Stimulated activated CD8-positive, alpha-beta memory T cell treated with anti-CD3 and anti-CD28 coated beads, Interleukin-12 subunit alpha, Interleukin-12 subunit beta, amount 100 ng/mL, for 24 hours (primary cell): ENCODE results near the gene MAT2A.
A peak's percentile ranks its signal among the peaks of the same experiment; 100 is the strongest.

Experiments
- DNase-seq: peaks from one replicate; pipeline ENCODE4 v3.0.0-alpha.2; 2020; ENCODE audit errors: extremely low read depth

MAT2A gene

DNA sequence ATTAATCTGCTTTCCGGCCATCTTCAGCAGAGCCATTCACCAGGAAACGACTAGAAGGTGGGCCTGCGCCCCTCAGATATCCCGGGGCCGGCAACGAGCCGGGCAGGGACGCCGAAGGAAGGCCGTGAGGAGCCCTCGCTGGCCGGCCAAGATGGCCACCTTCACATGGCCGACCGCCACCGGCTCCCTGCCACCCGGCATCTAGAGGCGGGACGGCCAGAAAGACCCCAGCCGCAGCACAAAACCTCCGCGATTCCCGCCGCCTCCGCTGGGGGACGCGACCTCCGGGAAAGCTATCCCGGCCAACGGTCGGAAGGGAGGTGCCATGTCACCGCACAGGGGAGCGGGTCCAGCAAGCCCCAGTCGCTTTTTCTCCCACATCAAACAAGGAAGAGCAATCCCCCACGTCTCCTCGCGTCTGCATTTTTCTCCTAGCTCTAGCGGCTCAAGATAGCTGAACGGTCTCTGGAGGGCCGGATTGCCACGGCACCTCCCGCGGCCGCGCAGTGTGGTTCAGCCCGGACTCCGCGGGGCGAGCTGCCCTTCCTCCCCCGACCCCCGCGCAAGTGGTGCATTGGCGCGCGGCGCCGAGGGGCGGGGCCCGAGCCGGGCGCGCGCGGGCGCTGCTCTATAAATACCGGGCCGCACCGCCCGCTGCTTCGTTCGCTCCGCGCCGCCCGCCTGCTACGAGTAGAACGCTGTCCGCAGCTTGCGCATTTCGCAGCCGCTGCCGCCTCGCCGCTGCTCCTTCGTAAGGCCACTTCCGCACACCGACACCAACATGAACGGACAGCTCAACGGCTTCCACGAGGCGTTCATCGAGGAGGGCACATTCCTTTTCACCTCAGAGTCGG lies at the start of gene MAT2A:
TSS of gene MAT2A (plus strand) at position 662 of the 854 bp plus-strand sequence. CDS start at position 782, 120 bp downstream.
- peak; percentile 73 for DNase-seq

DNA sequence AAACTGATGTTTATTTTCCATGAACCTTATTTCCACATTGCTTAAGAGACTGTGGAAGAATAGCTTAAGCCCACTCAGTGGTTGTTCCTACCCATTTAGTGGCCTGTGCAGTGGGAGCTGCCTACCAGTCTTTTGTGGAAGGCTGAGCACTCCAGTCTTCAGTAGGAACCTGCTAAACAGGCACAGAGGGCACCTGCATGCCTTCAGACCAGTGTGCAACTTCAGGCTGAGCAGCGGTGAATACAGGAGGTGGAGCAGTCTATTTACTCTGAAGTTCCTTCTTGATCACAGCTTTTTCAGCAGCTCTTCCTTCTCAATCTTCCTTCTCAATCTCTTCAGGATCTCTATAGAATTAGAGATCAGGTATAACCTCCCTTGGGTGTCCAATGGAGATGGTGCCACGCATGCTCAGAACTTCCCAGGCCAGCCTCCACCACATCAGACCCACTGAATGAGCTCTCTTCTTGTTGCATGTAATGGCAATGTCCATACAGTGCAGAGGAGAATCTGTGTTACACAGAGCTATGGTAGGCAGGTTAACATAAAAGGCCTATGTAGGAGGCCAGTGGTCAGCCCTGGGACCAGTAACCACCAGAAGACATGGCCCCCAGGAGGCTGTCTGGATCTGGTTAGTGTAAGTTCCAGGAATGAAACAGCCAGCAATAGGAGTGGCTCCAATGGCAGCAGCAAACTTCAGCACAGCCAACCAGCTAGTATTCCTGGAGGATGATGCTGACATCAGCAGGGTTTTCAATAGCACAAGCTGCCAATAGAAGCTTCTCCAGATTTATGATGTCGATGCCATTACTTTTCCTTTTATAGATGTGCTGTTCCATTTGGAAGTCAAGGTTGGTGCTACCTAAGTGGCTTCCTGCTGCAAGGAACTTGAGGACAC lies 47.9 kb upstream of the MAT2A start:
- DNase-seq = no peak

DNA sequence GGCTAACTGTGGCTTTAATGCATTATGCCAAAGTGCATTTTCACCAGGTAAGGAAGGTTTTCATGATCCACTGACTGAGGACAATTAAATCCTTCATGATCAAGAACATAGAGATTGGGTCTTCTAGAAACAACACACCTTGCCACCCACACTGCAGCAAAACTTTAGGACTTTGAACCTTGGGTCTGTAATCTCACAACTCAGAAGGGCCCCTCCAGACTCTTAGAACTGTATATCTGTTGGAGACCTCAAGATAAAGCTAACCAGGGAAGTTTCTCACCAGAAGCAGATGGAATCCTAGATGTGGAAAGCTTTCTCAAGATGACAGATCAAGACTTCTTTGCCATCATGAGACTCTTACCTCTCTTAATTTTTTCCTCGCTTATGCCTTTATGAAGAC lies 42.5 kb upstream of the MAT2A start:
- DNase-seq = no peak

DNA sequence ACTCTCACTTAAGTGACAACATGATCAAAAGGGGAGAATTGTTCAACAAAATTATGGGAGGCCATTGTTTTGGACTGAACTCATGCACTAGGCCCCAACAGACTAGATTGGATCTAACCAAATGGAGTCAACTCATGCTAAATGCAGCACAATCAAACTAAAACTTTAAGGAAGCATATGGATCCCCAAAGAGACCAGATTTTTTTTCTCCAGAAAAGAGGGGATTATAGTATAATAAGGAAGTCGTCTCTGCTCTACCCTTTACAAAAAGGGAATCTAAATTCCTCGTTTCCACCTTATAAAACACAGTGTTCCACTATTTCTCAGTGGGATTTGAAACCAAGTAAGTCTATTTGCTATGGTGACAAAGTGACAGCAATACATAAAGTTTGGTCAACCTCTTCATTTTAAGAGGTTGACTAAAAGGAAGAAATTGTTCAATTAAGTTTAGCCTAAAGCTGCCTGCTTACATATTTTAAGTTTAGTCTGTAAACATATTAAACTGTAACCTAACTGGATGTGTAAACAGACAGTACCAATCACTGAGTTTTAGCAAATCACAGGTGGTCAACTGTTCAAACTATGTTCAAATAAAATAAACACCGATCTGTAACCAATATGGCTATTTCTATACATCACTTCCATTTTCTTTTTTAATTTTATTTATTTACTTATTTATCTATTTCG lies 40.9 kb upstream of the MAT2A start:
- no peak for DNase-seq

DNA sequence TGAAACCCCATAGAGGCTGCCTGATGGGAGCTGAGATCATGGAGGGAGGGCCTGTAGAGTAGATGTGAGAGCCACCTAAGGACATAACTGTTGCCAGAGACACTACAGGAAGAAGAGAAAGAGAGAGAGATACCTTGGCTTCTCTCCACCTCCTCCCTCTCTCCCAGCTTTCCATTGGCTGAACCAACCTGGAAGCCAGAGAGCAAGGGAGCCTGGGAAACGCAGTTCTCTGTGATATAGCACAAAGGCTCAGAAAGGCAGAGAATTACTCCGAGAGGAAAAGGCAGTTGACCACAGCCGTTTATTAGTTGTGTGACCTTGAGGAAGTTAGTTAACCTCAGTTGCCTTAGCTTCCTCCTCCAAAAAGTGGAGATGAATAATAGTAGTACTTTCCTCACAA lies 37.7 kb upstream of the MAT2A start:
- DNase-seq = no peak

DNA sequence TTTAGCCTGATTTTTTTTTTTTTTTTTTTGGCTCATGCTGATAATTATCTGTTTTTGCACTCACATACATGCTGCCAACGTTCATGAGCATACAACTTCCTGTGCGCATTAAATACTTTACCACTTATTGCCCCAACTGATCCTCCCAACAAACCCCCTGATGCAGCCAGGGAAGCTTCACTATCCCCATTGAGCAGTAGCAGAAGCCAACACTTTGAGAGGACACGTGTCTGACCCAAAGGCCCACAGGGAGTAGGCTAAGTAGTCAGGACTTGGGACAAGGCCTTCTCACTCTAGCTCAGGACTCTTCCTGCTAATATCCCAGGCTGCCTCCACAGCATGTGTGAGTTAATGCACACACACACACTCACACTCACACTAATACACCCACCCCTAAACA lies 36.2 kb upstream of the MAT2A start:
- DNase-seq = no peak

DNA sequence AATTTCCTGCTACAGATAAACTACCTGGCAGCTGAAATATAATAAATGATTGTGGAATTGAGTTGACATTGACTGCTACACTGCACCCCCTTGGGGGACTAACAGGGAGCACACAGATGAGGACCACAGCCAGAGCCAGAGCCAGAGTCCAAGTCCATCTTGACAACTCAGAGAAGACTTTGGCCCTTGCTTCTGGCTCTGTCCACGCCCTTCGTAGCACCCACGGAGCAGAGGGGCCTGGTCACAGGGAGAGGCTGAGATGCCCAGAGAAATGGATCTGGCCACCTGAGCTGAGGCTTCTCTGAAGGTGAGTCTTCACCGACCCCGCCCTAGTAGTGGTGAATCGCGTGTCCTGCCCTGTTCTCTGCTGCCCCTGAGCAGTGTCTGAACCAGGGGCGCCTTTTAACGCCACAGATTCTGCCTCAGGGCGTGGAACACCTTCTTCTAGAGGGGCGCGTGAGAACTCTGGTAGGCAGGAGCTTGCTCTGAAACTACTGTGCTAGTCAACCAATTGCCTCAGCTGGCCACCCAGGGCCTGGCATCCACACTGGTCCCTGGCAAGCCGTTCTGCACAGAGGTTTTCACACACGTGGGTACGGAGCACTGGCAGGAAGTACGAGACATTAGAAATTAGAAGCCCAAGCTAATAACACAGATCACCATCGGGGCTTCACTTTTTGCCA lies 35.7 kb upstream of the MAT2A start:
- DNase-seq = no peak

DNA sequence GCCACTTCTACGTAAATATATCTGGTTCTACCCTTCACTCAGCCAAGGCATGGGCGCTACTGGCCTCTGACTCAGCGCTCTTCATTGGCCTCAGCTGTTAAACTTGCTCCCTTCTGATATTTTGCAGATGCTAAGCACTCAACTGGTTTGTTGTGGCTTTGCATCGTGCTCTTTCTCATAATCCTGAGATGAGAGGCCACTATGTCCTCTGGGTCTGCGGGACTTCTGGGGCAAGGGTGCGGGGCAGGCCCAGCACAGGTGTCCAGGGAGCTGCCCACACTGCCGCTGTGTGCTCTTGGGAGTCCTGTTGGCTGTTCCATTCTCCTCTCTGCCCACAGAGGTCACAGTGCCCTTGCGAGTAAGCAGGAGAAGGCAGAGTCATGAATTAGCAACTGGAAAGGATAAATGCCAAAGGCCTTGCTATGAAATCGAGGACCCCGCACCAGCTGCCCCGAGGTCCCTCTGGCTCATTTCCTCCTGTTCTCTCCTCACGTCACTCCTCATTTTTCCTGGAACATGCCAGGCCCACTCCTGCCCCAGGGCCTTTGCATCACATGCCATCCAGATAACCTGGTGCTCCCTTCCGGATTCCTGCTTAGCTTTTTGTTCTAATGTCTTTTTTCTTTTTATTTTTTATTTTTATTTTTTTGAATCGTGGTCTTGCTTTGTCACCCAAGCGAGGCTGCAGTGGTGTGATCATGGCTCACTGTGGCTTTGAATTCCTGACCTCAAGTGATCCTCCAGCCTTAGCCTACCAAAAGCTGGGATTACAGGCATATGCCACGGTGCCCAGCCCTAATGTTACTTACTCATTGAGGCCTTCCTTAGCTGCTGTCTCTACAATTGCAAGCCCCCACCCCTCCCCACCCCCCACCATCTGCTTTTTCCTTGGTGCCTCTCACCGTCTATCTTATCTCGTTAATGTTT lies 34.9 kb upstream of the MAT2A start:
- DNase-seq = no peak

DNA sequence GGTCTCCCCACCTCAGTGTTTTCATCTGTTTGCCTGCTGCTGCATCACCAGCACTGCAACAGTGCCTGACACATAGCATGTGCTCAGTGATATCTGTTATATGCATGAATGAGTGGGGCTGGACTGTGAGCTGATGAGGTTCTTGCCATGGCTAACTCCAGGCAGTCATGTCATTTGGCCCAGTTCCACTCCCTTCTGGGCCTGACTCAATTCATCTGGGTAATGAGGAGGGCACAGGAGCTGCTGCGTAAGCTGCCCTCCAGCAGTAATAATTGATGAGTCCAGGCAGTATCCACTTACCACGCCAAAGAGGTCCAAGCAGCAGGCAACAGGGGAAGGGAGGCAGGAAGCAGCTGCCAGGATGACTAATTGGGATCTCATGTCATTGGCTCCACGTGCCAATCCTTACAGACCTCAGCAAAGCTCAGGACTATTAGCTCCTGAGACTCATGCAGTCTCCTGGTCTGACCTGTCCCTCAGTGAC lies 34.1 kb upstream of the MAT2A start:
- no peak for DNase-seq

DNA sequence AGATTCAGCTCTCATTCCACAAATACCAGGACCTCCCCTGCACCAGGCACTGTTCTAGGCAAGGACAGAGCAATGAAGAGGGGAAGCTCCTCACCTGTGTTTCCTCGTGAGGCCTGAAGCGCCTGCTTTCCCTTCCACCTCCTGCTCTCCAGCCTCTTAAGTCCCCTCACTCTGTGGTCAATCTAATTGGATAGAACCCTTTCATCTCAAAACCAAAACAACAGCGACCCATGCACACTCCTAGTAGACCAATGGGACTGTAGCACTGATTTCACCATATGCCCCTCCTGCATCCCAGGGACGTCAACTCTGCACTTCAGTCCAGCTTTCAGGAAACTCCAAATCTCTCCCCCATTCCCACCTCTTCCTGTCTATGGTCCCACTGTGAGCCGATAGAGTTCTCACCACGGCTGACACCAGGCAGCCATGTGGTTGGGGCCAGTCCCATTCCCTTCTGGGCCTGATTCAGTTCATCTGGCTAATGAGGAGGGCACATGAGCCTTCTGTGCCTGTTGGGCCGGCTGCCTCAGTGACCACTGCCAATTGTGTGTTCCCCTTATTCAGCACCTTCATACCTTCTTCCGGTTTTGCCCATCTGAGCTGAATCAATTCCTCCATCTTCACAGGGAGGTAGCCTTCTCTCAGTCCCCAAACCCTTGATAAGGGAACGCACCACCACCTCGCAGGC lies 33.3 kb upstream of the MAT2A start:
- no peak for DNase-seq

DNA sequence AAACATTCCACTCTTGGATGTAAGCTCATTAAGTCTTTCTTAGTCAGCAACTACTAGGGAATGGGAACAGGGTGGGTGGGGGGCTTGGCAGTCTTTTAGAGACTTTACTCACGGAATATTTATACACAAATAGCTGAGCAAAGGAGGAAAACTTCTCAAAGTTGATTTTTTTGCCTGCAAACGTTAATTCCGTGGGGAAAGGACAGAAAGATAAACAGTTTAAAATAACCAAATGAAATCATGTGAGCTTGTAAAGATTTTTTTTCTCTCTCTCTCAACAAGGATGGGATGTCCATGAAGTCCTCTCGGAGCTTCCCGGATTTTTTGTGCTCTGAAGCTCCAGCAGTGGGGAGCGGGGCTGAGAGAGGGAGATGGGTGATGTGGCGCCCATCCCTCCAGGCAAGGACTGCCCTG lies 32.2 kb upstream of the MAT2A start:
- DNase-seq = no peak

DNA sequence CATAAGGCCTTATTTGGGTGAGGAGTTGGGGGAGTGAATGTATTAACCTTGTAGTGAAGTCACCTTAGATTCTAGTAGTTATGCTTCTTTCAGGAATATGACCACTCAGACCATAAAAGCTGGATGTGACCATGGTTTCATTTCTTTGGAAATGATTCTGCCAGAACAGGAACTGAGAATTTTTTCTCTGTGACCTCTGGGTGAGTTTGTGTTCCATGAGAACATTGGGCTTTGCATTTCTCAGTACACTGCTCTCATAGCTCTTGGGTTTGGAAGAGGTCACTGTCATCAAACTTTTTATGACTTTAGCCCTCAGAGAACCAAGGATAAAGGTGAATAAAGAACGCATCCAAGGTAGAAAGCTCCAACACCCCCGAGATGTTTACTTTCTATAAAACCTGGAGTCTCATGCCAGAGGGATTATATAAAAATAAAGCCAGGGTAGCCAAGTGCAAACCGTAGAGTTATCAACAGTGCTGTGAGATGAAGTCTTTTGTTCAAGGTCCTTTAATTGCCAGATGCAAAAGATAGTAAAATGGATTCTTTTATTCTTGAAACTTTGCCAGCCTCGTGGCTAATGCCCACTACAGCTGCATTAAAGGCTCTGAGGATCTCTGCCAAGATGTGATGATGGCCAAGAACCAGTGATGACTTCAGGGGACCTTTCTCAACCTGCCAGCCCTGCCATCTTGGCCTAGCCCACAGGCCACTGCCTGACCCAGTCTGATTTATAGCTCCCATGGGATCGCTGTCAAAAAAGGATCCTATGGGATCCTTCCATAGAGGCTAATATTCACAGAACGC lies 27.8 kb upstream of the MAT2A start:
- DNase-seq = no peak

DNA sequence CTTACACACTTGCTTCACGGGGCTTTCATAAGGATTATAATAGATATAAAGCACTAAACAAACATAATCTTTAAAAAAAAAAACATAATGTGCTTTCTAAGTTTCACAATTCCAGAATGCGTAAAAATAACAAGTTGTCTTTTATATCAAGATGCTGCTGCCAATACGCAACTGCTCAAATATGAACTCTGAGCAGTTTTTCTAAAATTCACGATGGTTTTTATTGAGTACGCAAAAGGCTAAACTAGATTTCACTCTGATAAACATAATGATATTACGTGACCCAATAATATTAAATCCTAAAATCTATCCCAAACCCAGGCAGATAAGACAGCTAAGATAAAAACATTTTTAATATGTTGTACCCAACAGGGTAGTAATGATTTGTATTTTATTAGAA lies 24.6 kb upstream of the MAT2A start:
- no peak for DNase-seq

DNA sequence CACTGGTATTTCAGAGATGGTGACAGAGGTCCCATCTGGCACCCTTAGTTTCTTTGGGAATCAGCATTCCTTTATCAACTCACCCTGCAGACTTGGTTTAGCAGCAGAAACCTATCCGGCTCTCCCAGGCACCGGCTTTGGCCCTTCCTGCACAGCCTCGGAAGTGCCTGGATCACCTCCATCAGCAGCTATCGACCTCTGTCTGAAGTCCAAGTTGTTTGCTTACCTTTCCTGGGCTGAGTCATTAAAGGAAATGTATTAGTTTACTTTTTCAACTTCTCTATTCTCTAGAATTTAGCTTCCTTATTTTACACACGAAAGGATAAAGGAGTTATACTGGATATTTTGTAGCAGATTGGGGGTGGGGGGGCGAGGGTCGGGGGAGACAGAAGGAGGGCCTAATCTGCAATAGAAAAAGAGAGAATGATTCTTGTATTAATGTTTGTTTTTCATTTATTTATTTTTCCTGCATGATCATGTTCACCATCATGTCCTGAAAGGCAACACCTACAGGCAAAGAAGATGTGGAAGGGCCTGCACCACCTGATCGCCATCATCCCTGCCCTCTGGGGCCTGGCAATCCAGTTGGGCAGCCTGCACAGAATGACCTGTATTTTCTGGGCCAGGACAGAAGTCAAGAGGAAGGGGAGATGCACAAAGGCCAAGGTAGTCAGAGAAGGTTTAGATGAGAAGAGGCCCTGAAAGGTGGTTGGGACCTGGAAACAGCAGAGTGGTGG lies 22.1 kb upstream of the MAT2A start:
- DNase-seq = no peak

DNA sequence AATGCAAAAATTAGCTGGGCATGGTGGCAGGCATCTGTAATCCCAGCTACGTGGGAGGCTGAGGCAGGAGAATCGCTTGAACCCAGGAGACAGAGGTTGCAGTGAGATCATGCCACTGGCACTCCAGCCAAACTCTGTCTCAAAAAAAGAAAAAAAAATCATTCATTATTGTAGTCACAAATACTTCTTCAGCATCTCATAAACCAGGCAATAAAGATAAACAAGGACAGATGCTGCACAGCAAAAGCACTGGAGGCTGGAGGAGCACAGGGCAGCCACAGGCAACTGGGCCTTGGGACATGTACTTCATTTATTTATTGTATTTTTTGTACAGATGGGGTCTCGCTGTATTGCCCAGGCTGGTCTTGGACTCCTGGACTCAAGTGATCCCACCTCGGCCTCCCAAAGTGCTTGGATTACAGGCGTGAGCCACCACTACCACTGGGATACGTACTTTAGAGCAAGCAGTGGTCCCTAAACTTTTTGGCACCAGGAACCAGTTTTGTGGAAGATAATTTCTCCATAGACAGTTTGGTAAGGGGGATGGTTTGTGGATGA lies 16.8 kb upstream of the MAT2A start:
- DNase-seq = no peak

DNA sequence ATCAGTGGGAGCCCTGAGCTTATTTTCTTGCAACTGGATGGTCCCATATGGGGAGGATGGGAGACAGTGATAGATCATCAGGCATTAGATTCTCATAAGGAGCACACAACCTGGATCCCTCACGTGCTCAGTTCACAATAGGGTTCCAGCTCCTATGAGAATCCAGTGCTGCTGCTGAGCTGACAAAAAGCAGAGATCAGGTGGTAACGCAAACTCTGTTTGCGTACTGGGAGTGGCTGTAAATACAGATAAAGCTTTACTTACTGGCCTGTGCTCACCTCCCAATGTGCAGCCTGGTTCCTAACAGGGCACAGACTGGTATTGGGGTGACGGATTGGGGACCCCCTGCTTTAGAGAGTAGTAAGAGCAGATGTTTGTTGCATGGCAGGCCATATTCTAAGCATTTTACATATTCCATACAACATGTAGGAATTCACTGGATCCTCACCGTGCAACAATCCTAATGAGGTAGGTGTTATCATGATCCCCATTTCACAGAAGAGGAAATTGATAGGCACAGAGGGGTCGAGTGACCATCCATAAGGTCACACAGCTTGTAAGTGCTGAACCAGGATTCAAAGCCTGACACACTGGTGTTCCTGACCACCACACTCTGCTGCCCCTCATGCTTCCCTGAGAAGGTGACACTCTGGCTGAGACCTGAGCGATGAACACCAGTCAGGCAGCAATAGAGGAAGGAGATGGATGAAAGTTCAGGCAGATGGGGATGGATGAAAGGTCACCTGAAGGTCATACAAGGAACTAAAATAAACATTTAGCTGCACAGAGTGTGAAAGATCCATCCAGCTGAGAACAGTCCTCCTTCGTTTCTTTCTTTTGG lies 15.7 kb upstream of the MAT2A start:
- DNase-seq = no peak

DNA sequence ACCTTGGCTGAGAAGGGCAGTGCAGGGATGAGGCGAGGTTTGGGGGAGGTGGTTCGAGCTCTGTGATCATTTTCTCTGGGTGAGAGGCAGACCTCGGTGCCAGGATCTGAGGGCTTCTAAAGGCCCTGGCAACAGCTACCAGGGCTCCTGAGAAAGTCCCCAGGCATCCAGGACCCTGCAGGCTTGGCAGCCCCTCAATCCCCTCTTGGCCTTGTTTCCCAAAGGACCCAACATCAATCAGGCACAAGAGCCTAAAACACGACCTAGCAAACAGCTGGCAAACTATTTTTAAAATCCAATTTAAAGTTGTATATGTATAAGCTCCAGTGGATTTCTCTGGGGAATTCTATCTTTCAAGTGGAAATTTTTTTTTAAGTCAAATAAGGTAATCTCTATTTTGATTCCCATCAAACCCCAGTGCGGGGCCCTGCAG lies 15.0 kb upstream of the MAT2A start:
- DNase-seq = no peak
